GM18526 (cell line): ENCODE measurements around the gene PLEKHM1.

Experiments
- POLR2A ChIP-seq: IDR thresholded peaks from 3 replicates; pipeline ENCODE4 v1.6.1; 2011; ENCODE audit not compliant: insufficient read length; ENCODE audit errors: extremely low read depth

Gene PLEKHM1

DNA sequence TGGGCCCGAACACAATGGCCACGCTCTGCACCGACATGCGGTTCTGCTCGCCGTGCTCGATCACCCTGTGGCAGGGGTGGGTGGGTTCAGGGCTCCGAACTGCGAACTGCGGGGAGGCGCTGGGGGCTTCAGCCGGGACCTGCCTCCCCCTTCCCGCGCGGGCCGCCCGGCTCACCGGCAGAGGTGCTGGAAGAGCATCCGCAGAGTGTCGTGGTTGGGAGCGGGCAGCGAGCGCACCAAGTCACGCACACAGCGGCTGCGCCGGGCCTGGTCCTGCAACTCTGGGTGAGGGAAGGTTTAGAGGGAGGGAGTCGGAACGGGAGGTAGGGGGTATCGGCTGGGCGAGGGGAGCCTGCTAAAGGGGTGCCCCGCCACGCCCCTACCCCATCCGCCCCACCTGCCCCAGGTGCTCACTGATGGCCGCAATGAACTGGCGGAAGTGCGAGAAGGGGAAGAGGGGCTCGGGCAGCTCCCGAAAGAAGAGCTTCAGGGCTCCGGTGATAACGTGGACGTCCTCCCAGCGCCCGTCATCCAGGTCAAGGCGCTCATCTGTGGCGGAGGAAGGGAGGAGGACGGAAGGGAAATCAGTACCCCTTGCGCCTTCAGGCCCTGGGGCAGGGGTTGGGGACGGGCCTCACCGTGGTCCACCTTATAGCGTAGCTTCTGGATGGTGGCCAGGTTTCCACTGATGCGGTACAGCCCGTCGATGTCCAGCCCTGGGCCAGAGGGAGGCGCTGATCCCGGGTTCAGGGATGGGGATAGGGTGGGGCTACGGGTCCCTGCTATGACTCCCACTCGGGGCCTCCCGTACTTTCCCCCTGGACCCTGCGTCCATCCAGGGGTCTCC is 94.7 kb downstream of the PLEKHM1 start:
- TF ChIP-seq POLR2A, result no peak

DNA sequence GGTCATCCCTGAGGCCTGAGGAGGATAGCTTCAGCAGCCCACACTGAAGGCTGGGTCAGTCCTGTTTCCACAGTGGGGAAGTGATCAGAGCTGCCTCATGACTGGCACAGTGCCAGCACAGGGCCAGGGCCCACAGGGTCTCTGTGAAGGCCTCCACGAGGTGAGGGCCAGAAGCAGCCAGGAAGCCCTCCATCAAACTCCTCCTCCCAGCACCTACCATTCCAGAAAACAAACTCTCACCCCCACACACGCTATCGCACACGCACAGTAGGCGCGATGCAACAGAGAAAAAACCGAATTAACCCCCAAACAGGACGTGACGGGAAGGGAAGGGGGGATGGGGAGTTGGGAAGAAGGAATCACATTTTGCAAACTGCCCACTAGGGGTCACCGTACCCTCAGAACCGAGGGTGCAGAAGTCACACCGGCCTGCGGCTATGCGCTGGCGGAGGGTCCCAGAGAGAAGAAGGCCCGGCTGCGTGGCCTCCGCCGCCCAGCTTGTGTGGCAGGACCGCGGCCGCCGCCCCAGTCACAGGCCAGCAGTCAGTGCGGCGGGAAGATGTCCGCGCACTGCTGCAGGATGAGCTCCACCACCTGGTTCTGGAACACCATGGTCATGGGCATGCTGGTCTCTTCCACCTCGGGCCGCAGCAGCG is 95.5 kb downstream of the PLEKHM1 start:
- no peak for TF ChIP-seq POLR2A

DNA sequence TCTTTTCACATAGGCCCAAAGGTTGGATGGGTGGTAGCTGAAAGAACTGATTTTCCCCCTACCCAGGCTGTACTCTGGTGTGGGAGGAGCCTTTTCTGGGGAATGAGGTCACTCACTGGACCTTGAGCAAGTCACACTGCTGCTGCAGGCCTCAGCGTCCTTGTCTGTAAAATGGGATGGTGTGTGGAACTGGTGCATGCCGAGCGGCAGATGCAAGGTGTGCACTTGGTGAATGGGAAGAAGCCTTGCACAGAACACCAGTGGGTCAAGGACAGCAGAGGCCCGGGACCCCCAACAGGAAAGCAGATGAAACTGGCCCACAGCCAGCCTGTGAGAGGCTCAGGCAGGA is 96.0 kb downstream of the PLEKHM1 start:
- TF ChIP-seq POLR2A, result no peak

DNA sequence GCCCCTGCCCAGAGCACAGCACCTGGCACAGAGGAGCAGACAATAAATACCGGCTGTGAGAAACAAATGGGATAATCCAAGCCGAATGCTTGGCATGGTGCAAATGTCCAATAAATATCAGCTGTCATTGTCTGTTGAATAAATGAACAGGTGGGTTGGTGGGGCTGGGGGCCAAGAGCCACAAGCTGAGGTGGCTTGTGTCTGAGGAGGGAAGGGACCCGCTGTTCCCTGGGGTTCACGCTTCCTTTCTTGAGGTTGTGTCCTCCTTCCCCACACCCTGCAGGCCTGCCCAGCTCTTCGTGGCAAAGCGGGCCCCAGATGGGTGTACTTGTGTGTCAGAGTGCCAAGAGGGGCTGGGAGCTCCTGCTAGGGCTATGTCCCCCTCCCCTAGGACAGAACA is 96.4 kb downstream of the PLEKHM1 start:
- no peak for TF ChIP-seq POLR2A

DNA sequence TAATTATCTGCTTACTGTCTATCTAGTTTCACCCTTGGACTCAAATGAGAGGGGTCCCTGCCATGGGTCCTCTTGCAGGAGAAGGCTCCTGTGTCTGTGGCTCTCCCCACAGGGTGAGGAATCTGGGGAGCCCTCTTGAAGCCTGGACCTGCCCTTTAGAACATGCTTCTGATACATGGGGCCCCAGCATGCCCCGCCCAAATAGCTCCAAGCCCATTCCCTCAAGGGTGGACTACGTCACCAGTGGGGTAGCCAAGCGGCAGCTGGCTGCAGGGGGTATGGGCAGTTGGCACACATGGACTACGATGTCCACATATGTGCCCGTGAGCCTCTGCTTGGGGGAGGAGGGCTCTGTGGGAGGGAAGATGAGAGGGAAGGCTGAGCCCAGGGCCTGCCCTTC is 97.1 kb downstream of the PLEKHM1 start:
- no peak for TF ChIP-seq POLR2A

DNA sequence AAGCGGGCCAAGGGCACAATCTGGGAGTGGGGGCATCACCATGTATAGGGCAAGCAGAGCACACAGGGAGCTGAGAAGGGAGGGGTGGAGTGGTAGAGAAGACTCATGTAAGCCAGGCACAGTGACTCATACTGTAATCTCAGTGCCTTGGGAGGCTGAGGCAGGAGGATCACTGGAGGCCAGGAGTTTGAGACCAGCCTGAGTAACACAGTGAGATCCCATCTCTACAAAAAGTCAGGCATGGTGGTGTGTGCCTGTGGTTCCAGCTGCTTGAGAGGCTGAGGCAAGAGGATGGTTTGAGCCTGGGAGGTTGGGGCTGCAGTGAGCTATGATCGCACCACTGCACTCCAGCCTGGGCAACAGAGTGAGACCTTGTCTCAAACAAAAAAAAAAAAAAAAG is 98.6 kb downstream of the PLEKHM1 start:
- TF ChIP-seq POLR2A, result no peak

DNA sequence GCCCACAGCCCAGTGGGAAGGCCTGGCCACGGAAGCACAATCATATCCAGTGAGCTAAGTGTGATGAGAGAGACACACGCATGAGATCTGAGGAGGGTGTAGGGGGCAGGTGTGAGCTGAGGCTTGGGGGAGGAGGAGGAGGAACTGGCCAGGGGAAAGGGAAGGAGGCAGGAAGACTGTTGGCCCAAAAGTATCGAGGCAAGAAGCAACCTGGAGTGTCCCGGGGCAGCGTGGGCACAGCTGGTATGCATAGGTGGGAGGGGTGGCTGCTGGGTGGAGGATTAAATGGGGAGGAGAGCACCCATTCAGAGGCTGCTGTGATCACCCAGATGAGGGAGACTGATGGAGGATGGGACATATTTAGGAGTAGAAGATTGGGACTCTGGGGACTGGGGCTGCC is 99.2 kb downstream of the PLEKHM1 start:
- no peak for TF ChIP-seq POLR2A

DNA sequence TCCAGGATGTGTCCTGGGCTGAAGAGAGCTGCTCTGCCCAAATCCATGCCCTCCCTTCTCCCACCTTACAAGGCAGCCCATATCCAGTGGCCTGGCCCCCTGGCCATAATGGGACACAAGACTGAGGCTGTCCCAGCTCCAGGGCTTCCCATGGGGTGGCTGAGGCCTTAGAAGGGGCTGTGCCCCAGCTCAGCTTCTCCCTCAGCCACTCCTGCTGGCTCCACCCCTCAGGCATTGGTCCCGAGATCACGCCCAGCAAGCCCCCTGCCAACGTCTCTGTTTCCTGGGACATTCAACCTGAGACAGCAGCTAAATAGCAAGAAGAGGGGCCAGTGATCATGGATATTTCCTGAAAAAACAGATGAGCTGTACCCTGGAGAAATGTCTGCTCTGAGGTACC is 101.2 kb downstream of the PLEKHM1 start:
- no peak for TF ChIP-seq POLR2A

DNA sequence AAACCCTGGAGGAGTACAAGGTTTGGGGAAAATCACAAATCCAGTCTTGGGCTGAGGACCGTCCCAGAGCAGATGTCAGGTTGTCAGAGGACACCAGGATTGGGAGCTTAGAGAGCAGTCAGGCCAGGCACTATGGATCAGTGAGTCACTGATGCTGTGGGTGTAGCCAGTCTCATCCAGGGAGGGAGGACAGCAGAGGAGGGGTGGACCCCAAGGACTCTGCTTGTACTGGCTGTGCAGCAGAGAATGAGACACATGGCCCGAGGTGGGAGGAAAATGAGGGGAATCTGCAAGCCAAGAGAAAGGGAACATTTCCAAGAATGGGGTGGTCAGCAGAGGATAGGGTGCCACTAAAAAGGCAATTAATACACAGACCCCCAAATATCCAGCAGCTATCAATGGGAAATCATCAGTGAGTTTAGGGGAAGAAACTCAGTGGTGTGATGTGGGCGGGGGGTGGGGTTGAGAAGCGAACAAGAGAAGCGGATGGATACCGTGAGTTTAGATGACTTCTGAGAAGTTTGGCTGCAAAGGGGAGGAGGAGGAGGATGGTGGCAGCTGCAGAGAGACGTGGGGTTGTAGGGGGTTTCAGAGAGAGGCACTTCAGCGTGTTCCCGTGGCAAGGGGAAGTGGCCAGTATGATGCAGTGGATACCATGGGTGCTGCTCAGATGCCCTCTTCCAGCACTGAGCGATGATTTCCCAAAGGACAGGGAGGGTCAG is 101.8 kb downstream of the PLEKHM1 start:
- TF ChIP-seq POLR2A, result no peak

DNA sequence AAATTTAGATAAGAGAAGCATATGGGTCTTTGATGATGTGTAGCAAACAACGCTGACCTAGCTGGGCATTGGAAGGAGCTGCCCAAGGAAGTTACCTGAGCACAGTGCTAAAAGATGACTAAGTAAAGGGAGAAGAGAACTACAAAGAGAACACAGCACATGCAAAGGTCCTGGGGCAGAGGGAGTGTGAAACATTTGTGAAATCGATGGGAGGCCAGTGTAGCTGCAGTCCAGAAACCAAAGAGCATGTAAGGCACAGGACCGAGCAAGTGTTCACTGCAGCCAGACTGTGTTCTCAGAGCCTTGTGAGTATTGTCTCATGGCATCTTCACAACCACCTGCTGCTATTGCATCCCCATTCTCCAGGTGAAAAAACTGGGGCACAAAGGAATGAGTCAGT is 102.8 kb downstream of the PLEKHM1 start:
- no peak for TF ChIP-seq POLR2A

DNA sequence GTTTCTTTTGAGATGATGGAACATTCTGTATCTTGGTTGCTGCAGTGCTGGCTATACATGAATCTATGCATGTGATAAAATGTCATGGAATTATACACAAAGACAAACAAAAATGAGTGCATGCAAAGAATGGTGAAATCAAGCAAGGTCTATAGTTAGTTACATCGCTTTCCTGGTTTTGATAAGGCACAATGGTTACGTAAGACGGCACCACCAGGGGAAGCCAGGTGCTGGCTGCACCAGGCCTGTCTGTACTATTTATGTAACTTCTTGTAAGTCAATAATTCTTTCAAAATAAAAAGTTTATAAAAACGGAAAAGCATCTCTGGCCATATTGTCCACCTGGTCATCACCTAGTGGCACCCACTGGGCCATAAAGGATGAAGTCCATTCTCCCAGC is 104.3 kb downstream of the PLEKHM1 start:
- no peak for TF ChIP-seq POLR2A
